ENCODE results near the gene PDE2A. TPM values are rescaled to one million over a fixed set of nuclear protein-coding genes. Genes with fewer than 3 reads are reported as not detected.
A peak's percentile ranks its signal among the peaks of the same experiment; 100 is the strongest.

PDE2A gene
- total RNA-seq, 1 donor, result 0.36 TPM

GRCh38 chr11:72589802-72590761, 84.1 kb downstream of the PDE2A start:
- H2AFZ ChIP-seq (ENCODE audit: low read length), result no peak overlapping the region
- no peaks in the 10 kb centered on the region for H3K4me1 ChIP-seq (ENCODE audit: insufficient read depth, low read length)
- H3K9me3 ChIP-seq (ENCODE audit: low read depth, low read length), result no peaks in the 10 kb centered on the region
- TF ChIP-seq, protein P1, sequence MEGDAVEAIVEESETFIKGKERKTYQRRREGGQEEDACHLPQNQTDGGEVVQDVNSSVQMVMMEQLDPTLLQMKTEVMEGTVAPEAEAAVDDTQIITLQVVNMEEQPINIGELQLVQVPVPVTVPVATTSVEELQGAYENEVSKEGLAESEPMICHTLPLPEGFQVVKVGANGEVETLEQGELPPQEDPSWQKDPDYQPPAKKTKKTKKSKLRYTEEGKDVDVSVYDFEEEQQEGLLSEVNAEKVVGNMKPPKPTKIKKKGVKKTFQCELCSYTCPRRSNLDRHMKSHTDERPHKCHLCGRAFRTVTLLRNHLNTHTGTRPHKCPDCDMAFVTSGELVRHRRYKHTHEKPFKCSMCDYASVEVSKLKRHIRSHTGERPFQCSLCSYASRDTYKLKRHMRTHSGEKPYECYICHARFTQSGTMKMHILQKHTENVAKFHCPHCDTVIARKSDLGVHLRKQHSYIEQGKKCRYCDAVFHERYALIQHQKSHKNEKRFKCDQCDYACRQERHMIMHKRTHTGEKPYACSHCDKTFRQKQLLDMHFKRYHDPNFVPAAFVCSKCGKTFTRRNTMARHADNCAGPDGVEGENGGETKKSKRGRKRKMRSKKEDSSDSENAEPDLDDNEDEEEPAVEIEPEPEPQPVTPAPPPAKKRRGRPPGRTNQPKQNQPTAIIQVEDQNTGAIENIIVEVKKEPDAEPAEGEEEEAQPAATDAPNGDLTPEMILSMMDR (IDR thresholded peaks at IDR 0.05; ENCODE audit: extremely low read depth, low read depth, low read length), result peak; percentile 29
- H3K27ac ChIP-seq (ENCODE audit: low read depth, low read length), result no peak overlapping the region
- H3K27me3 ChIP-seq (ENCODE audit: insufficient read depth, low read length), result peaks cover 96% of the 10 kb centered on the region
- no peak overlapping the region for H3K4me2 ChIP-seq (ENCODE audit: insufficient read depth, low read length)
- H3K36me3 ChIP-seq (ENCODE audit: insufficient read depth, low read length), result no peaks in the 10 kb centered on the region
- peaks cover 5% of the 10 kb centered on the region for H4K20me1 ChIP-seq (ENCODE audit: insufficient read depth, low read length)
- no peaks in the 10 kb centered on the region for H3K79me2 ChIP-seq (ENCODE audit: insufficient read depth, low read length)
- no peak for DNase-seq (ENCODE audit: insufficient read length, low spot score, missing footprints)
- no peak overlapping the region for H3K4me3 ChIP-seq (ENCODE audit: insufficient read depth, low read length)

DNA sequence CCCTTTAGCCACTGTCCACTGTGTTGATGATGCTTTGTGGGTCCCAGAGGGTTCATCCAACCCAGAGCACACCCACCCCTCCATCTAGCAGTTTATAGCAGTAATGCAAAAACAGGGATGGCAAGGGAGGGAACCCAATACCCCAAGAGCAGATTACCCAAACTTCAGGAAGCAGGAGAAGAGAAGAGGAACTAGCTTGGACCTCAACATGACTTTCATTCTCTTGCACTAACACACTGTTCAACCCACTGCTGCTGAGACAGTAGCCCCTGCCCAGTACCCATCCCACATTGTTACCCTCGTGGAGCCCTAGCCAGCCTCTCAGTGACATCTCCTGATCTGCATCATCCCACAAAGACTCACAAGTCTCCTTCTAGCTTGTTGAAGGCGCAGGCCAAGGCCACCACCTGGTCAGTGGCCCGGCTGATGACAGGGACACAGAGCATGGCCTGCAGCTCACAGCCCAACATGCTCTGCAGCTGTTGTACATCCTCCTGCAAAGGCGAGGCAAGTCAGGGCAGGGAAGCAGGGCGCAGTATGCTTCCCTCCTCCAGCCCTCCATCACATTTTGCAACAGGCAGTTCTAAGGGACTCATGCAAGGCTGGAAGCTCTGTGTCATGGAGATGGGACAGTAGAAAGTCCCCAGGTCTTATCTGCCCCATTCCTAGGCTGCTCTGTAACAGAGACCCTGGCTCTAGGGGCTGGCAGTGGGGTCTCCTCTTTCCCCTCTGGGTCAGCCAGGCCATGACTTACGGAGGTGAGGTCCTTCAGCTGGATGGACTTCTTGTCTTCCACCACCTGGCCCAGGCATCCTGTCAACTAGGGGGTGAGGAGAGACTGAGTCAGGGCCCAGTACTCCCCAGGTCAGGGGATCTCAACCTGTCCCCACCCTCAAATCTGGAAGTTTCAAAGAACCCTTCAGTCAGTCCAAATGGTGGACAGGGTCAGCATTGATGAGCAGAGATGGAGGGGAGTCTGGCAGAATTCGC, 85.5 kb downstream of the PDE2A start:
- DNase-seq (ENCODE audit: insufficient read length, low spot score, missing footprints), result peak; percentile 69
- no peaks in the 10 kb centered on the region for H3K36me3 ChIP-seq (ENCODE audit: insufficient read depth, low read length)
- no peak overlapping the region for H3K4me3 ChIP-seq (ENCODE audit: insufficient read depth, low read length)
- no peaks in the 10 kb centered on the region for H3K9me3 ChIP-seq (ENCODE audit: low read depth, low read length)
- no peaks in the 10 kb centered on the region for H3K4me1 ChIP-seq (ENCODE audit: insufficient read depth, low read length)
- no peak overlapping the region for H3K4me2 ChIP-seq (ENCODE audit: insufficient read depth, low read length)
- peaks cover 5% of the 10 kb centered on the region for H4K20me1 ChIP-seq (ENCODE audit: insufficient read depth, low read length)
- no peaks in the 10 kb centered on the region for H3K79me2 ChIP-seq (ENCODE audit: insufficient read depth, low read length)
- H3K27ac ChIP-seq (ENCODE audit: low read depth, low read length), result no peak overlapping the region
- no peak overlapping the region for H2AFZ ChIP-seq (ENCODE audit: low read length)
- peaks cover 95% of the 10 kb centered on the region for H3K27me3 ChIP-seq (ENCODE audit: insufficient read depth, low read length)
- TF ChIP-seq, protein P1 (IDR thresholded peaks at IDR 0.05; ENCODE audit: extremely low read depth, low read depth, low read length), result no peak

- H3K27me3 ChIP-seq (ENCODE audit: insufficient read depth, low read length), result peaks cover 91% of the 10 kb centered on the region
- DNase-seq (ENCODE audit: insufficient read length, low spot score, missing footprints), result peak; percentile 88
- TF ChIP-seq, protein P1 (IDR thresholded peaks at IDR 0.05; ENCODE audit: extremely low read depth, low read depth, low read length), result no peak
- no peak overlapping the region for H3K4me2 ChIP-seq (ENCODE audit: insufficient read depth, low read length)
- H4K20me1 ChIP-seq (ENCODE audit: insufficient read depth, low read length), result peaks cover 5% of the 10 kb centered on the region
- H3K36me3 ChIP-seq (ENCODE audit: insufficient read depth, low read length), result no peaks in the 10 kb centered on the region
- H3K27ac ChIP-seq (ENCODE audit: low read depth, low read length), result no peak overlapping the region
- no peak overlapping the region for H3K4me3 ChIP-seq (ENCODE audit: insufficient read depth, low read length)
- H3K79me2 ChIP-seq (ENCODE audit: insufficient read depth, low read length), result no peaks in the 10 kb centered on the region
- H2AFZ ChIP-seq (ENCODE audit: low read length), result no peak overlapping the region
- no peaks in the 10 kb centered on the region for H3K4me1 ChIP-seq (ENCODE audit: insufficient read depth, low read length)
- H3K9me3 ChIP-seq (ENCODE audit: low read depth, low read length), result no peaks in the 10 kb centered on the region
These were observed 86.5 kb downstream of the PDE2A start for GRCh38 chr11:72587696-72588095.
